ENCODE measurements around the gene ATP1A3.
"Not testable (repeated sequence)": the region's sequence is repeated elsewhere in the genome, so short reads cannot be mapped to it uniquely, and the experiment has no call there.

Gene ATP1A3

DNA sequence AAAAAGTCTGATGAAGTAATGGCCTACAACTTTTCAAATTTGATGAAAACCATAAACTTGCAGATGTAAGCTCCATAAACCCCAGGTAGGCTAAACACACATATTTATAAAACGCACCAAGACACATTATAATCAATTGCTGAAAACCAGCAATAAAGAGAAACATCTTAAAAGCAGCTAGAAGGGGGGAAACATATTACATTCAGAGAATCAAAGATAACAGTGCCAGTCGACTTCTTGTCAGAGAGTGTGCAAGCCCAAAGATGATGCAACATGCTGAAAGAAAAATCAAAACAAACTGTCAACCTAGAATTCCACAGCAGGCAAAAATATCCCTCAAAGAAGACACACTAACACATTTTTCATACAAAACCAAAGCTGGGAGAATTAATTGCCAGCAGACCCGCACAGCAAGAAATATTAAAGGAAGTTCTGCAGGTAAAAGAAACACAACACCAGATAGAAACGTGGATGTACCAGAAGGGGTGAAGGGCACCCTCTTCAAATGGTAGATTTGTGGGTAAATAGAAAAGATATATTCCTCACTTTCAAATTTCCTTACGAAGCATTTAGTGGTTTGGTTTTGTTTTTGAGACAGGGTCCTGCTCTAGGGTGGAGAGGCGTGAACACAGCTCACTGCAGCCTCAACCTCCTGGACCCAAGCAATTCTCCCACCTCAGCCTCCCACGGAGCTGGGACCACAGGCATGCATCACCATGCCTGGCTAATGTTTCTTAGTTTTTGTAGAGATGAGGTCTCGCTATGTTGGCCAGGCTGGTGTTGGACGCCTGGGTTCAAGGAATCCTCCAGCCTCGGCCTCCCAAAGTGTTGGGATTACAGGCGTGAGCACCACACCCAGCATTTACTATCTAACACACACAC is 16.5 kb upstream of the ATP1A3 start:
- DNase-seq, result no peak

- no peak for DNase-seq
Measured at GRCh38 chr19:42006569-42006968, 12.5 kb upstream of the ATP1A3 start.

DNA sequence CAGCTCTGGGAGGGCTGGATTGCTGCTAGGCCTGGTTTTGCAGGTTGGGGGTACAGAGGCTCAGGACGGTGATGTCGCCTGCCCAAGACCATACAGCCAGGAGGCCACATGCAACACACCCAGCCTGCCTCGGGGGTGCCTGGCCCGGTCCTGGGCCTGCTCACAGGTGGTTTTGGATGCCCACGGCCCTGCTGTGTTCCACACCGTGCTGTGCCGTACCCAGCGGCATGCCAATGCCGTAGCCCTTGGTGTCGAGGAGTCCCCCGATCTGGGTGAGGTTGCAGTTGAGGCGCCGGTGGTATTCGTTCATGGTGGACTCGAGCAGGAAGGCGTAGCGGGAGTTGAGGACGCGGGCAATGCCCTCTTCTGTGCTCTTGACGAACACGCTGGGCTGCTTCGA is 11.5 kb upstream of the ATP1A3 start:
- no peak for DNase-seq

DNA sequence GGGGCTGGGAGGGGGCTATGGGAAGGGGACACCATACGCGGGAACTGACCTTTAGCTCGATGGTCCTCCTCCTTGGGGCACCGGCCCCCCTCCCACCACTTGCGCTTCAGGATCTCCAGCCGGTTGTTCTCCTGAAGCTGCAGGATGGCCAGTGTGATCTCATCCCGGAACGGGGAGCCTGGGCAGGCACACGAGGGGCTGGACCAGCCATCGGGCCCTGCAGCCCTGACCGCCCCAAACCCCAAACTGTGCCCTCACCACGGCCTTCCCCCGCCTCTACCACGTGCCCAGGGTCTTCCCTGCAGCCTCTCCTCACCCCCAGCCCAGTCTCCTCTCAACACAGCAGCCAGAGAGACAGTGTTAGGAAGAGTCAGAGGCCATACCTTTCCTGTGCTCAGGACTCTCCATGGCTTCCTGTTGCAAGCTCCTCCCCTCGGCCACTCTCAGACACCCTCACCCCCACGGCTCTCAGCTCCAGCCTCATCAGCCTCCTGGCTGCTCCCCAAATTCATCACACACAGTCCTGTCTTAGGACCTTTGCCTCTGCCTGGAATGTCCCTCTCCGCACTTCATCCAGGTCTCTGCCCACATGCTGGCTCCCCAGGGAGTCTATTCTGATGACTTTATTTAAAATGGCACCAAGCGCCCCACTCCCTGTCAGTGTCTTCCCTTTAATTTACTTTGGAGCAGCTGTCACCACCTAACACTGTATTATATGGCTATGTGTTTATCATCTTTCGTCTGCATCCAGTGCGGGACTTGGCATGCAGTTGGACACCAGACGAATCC is 9.7 kb upstream of the ATP1A3 start:
- no peak for DNase-seq

DNA sequence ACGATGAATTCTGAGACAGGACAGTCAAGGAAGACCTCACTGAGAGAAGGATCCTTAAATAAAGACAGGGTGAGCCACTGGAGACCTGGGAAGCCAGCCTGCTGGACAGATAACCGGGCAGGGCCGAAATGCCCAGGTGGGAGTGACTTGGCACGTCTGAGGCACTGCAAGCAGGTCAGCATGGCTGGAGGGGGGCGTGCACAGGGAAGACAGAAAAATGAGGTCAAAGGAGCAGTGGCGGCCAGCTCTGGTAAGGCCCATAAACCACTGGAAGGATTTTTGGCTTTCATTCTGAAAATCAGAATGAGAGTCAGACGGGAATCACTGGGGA is 5.8 kb upstream of the ATP1A3 start:
- no peak for DNase-seq

DNA sequence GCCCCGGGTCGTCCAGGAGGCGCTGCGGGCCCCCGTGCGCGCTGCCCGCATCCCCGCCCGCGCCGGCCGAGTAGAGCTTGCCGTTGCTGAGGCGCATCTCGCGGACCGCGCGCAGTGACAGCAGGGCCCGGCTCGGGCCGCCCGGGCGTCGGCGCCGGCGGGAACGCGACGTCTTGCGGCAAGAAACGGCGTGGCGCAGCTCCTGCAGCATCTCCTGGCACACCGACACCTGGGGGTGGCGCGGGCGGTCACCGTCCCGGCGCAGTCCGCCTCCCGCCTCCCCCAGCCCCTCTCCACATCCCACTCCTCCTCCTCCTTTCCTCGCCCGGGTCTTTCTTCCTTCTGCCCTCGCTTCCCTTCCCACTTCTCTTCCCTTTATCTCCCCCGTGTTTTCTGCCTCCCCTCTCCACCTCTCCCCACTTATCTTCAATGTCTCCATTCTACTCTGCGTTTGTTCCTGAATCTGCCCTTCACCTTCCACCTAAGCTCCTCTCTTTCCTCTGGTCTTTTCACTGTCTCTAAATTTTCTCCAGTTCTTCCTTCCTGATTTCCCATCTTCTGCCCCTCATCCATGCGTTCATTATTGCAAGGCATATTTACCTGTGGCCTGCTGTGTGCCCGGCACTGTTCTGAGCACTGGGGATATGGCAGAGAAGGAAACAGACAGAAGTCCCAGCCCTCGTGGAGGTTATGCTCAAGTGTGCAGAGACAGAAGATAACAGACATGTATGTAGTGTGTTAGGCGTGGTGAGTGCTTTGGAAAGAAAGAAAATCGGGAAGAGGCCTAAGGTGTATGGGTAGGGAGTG is 5.2 kb upstream of the ATP1A3 start:
- peak; percentile 30 for DNase-seq

- DNase-seq, result peak; percentile 69
Measured at GRCh38 chr19:41998246-41999020, 4.4 kb upstream of the ATP1A3 start.

GRCh38 chr19:41997851-41998229 is 3.8 kb upstream of the ATP1A3 start:
- DNase-seq, result peak; percentile 17

DNA sequence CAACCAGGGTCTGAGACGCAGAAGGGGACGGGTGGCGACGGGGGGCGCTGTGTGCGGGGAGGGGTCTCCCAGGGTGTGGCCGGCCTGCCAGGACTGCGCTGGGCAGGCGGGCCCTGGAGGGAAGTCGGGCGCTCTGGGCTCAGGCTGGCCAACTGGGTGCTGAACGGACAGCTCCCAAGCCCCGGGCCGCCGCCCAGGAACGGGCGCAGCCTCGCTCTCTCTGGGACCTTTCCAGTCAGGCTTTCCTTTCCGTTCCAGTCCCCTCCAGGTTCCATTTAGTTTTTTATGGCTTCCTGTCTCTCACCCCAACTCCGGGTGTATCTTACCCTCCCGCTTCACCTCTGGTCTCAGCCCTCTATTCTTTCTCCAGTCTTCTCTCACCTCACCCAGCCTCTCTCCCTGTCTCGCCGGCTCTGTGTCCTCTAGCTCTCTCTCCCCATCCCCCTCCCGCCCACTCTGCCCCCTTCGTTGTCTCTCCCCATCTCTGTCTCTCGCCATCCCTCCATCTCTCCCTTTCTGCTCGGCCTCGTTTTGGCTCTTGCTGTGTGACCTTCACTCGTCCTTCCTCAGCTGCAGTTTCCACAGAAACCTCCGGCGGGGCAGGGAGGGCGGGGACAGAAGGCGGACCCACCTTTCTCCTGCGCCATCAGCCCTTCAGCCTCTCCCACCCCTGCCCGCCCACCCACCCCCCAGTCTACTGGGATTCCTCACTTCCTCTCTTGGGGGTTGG is 3.3 kb upstream of the ATP1A3 start:
- peak; percentile 59 for DNase-seq

GRCh38 chr19:41995959-41996797 is 2.1 kb upstream of the ATP1A3 start:
- peak; percentile 16 for DNase-seq

DNA sequence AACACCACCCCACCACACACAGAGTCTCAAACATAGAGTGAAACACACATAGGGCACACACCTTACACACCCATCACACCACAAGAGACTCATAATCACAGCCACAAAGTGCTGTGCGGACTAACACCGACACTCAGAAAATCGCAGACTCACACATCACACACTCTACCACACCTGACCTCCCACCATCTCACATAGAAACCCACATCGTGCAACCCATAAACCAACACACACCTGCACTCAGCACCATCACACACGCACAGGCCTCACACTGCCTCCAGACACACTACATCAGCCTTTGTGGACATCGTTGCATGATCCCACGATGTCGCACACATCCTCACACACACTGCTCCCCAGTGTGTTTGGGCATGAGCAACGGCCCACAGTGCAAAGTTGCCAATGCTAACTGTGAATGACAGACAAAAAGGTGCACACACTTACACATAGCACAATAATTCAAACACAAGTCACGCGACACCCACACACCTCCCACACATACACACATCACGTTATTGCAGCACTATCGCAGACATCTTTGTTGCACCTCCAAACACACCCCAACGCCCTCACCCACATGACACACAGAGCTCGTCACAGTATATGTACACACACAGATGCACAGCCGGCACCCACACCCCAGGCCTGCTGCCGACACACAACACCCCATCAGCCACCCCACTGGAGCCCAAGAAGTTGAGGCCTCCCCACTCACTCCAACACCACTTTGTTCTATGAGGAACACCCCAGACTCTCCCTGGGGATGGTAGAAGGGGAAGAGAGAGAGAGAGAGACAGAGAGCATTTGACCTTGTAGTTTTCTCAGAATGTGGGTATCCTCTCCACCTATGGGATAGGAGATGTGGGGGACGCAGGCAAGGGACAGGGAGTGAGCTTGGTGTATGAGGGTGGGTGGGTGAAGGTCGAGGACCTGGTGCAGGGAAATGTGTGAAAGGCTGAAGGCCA is 1.2 kb upstream of the ATP1A3 start:
- no peak for DNase-seq

- DNase-seq, result no peak
Measured at GRCh38 chr19:41994521-41994971, 516 bp upstream of the ATP1A3 start.

DNA sequence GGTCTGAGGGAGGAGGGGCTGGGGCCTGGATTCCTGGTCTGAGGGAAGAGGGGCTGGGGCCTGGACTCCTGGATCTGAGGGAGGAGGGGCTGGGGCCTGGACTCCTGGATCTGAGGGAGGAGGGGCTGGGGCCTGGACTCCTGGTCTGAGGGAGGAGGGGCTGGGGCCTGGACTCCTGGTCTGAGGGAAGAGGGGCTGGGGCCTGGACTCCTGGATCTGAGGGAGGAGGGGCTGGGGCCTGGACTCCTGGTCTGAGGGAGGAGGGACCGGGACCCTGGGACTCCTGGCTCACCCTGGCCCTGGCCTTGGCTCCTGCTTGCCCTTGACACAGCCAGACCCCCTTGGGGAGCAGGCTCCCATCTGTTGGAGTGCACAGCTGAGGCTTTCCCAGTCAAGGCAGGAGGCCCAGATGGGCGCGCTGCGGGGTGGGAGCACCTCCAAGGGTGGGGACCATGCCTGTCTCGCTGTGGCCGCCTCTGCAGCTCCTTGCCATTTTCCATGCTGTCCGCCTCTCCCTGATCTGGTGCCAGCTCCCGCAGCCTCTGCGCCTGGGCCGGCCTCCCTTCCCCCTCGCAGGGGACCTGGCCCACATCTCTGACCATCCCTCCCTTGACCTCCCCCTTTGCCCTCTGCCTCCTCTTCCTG is 2.0 kb downstream of the ATP1A3 start:
- DNase-seq, result not testable (repeated sequence)

DNA sequence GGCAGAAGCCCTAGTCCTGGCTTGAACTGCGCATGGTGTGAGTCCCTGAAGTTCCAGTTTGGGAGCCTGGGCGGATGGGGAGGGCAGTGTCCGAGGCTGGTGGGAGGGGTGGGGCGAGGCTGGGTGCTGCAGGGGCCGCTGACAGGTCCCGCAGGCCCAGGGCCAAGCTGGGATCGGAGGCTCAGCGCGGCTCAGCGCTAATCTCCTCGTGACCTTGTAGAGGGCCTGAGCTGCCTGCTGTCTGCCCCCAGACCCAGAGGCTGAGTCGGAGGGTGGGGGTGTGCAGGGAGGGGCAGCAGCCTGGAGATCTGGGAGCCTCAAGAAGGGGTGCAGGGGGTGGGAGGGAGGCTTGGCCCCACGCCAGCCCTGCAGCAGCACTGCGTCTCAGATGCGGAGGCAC is 3.0 kb downstream of the ATP1A3 start:
- DNase-seq, result no peak

DNA sequence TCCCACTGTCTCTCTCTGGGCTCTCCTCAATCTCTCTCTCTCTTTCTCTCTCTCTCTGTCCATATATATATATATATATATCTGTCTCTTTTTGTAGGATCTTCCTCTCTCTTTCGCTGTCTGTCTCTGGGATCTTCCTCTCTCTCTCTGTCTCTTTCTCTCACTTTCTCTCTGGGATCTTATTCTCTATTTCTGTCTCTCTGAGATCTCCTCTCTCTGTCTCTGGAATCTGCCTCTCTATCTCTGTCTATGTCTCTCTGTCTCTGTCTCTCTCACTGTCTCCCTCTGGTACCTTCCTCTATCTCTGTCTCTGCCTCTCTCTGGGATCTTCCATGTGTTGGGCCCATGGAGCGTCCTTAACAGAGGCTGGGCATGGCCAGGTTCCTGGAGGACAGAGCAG is 3.4 kb downstream of the ATP1A3 start:
- no peak for DNase-seq

DNA sequence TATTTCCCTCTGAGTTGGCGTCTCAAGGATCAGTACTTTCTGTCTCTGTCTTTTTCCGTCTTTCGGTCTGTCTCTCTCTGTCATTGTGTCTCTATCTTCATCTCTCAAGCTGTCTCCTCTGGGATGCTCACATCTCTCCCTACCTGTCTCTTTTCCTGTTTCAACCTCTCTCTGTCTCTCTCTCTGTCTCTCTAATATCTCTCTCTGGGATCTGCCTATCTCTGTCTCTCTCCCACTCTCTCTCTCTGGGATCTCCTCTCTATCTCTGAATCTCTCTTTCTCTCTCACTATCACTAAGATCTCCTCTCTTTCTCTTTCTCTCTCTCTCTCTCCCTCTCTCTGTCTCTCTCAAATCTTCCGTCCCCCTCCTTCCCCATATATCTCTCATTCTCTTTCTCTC is 4.0 kb downstream of the ATP1A3 start:
- DNase-seq, result no peak

DNA sequence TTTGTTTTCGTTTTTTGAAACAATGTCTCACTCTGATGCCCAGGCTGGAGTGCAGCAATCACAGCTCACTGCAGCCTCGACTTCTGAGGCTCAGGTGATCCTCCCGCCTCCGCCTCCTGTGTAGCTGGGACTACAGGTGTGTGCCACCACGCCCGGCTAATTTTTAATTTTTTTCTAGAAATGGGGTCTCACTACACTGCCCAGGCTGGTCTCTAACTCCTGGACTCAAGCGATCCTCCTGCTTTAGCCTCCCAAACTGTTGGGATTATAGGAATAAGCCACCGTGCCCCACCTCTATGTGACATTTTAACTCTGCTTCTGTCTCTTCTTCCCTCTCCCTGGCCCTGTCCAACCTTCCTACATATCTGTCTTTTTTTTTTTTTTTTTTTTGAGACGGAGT is 5.1 kb downstream of the ATP1A3 start:
- no peak for DNase-seq

- DNase-seq, result no peak
Measured at GRCh38 chr19:41987141-41987860, 6.7 kb downstream of the ATP1A3 start.

Data from activated CD4-positive, alpha-beta T cell treated with anti-CD3 and anti-CD28 coated beads for 48 hours (primary cell).